GM12872 (cell line): ENCODE measurements around the gene UBE3D.

Source experiments
- CTCF ChIP-seq: IDR thresholded peaks from 3 replicates; pipeline ENCODE4 v1.5.1; 2011; ENCODE audit warnings: low read depth, mild to moderate bottlenecking, low read length, moderate library complexity; ENCODE audit not compliant: insufficient read depth

The UBE3D gene

GRCh38 chr6:83096791-83097190 lies 31.1 kb upstream of the UBE3D start:
- no peak for TF ChIP-seq CTCF

GRCh38 chr6:83092756-83093399 lies 27.2 kb upstream of the UBE3D start:
- TF ChIP-seq CTCF, result no peak

- no peak for TF ChIP-seq CTCF
Measured at GRCh38 chr6:83086751-83087150, 21.1 kb upstream of the UBE3D start.

- no peak for TF ChIP-seq CTCF
Measured at GRCh38 chr6:83083476-83083875, 17.8 kb upstream of the UBE3D start.

- no peak for TF ChIP-seq CTCF
Measured at GRCh38 chr6:83073615-83074014, 8.0 kb upstream of the UBE3D start.

- no peak for TF ChIP-seq CTCF
Measured at GRCh38 chr6:83072726-83073125, 7.1 kb upstream of the UBE3D start.

- no peak for TF ChIP-seq CTCF
Measured at GRCh38 chr6:83071707-83072106, 6.1 kb upstream of the UBE3D start.
